IMR-90 (cell line): ENCODE measurements around the gene RPTOR. TPM values are rescaled to one million over a fixed set of nuclear protein-coding genes. Genes with fewer than 3 reads are reported as not detected.

Experiments used
- ATAC-seq: fragments of 200-7000 bp; cut with Tn5 transposase; 2 replicates; pipeline ENCODE4 v1.9.1; 2020; ENCODE audit warnings: low read depth, mild to moderate bottlenecking, moderate library complexity
- BruUV-seq: library from RNA; stranded (reverse); fragments of 400-500 nt; replicated peaks from 2 replicates; lab custom pipeline; 2021; lab: Mats Ljungman, UMichigan
- CTCF ChIA-PET: fragments of 300-600 bp; formaldehyde crosslinking; extraction: SDS; loops from one replicate; lab custom pipeline; 2021; ENCODE audit warnings: antibody characterized with exemption; lab: Yijun Ruan, JAX
- POLR2A ChIA-PET: fragments of 300-600 bp; sonication (Branson Sonifier 250); formaldehyde crosslinking; loops from one replicate; lab custom pipeline; 2022; ENCODE audit warnings: antibody characterized with exemption; ENCODE audit not compliant: unreplicated experiment; lab: Charles Lee
- DNase-seq: peaks from one replicate; pipeline ENCODE4 v3.0.0; 2013
- H2AFZ ChIP-seq: replicated peaks from 2 replicates; pipeline ENCODE3; 2013; ENCODE audit warnings: low read length, mild to moderate bottlenecking; ENCODE audit not compliant: poor library complexity
- H2AK5ac ChIP-seq: 2 replicates; pipeline ENCODE4 v1.6.1; 2013; ENCODE audit warnings: low read depth, low read length, inconsistent platforms
- H2AK9ac ChIP-seq: replicated peaks from 2 replicates; pipeline ENCODE3; 2013; ENCODE audit warnings: mild to moderate bottlenecking, low read depth, low read length, moderate library complexity; ENCODE audit not compliant: poor library complexity
- H2BK120ac ChIP-seq: 2 replicates; pipeline ENCODE4 v1.6.1; 2013; ENCODE audit warnings: low read depth, low read length, inconsistent platforms
- H2BK15ac ChIP-seq: 3 replicates; pipeline ENCODE4 v1.6.1; 2013; ENCODE audit warnings: low read depth, low read length, inconsistent platforms
- H2BK20ac ChIP-seq: 2 replicates; pipeline ENCODE4 v1.6.1; 2013; ENCODE audit warnings: low read depth, mild to moderate bottlenecking, inconsistent platforms, low read length, moderate library complexity
- H2BK5ac ChIP-seq: 2 replicates; pipeline ENCODE4 v1.6.1; 2013; ENCODE audit warnings: mild to moderate bottlenecking, low read depth, low read length, inconsistent platforms; ENCODE audit not compliant: poor library complexity, severe bottlenecking
- H3K14ac ChIP-seq: replicated peaks from 2 replicates; pipeline ENCODE4 v1.6.1; 2013; ENCODE audit warnings: low read depth, low read length, inconsistent platforms
- H3K18ac ChIP-seq: 2 replicates; pipeline ENCODE4 v1.6.1; 2013; ENCODE audit warnings: low read depth, low read length, control low read depth
- H3K23ac ChIP-seq: 2 replicates; pipeline ENCODE4 v1.6.1; 2013; ENCODE audit warnings: low read depth, low read length, inconsistent platforms
- H3K27ac ChIP-seq: 2 replicates; pipeline ENCODE4 v1.5.1; 2013; ENCODE audit warnings: mild to moderate bottlenecking, control low read depth, low read length; ENCODE audit not compliant: insufficient read depth
- H3K27me3 ChIP-seq: 2 replicates; pipeline ENCODE4 v1.6.1; 2013; ENCODE audit warnings: low read length; ENCODE audit not compliant: control insufficient read depth, insufficient read depth
- H3K36me3 ChIP-seq: 2 replicates; pipeline ENCODE4 v1.6.1; 2013; ENCODE audit warnings: low read length, mixed read lengths; ENCODE audit not compliant: control insufficient read depth, insufficient read depth
- H3K4ac ChIP-seq: 2 replicates; pipeline ENCODE4 v1.6.1; 2013; ENCODE audit warnings: low read depth, low read length, inconsistent platforms
- H3K4me1 ChIP-seq: 2 replicates; pipeline ENCODE4 v1.6.1; 2013; ENCODE audit warnings: low read length, mixed read lengths; ENCODE audit not compliant: control insufficient read depth, insufficient read depth
- H3K4me2 ChIP-seq: 2 replicates; pipeline ENCODE4 v1.6.1; 2013; ENCODE audit warnings: low read depth, mild to moderate bottlenecking, control low read depth, low read length, moderate library complexity
- H3K4me3 ChIP-seq: 2 replicates; pipeline ENCODE4 v1.5.1; 2013; ENCODE audit warnings: low read depth, mild to moderate bottlenecking, control low read depth, low read length, moderate library complexity; ENCODE audit not compliant: insufficient read depth
- H3K56ac ChIP-seq: 2 replicates; pipeline ENCODE4 v1.6.1; 2013; ENCODE audit warnings: low read length, inconsistent platforms; ENCODE audit not compliant: insufficient read depth; ENCODE audit errors: extremely low read depth
- H3K79me1 ChIP-seq, 2 experiments: 2 replicates each; pipeline ENCODE4 v1.6.1; 2013; ENCODE audit warnings: low read length in 2 of 2, inconsistent platforms in 1 of 2, low read depth in 1 of 2
- H3K9ac ChIP-seq: 2 replicates; pipeline ENCODE4 v1.6.1; 2013; ENCODE audit warnings: low read depth, low read length, control low read depth
- H3K9me1 ChIP-seq: 2 replicates; pipeline ENCODE4 v1.6.1; 2013; ENCODE audit warnings: low read length, inconsistent platforms; ENCODE audit not compliant: insufficient read depth
- H3K9me3 ChIP-seq: 2 replicates; pipeline ENCODE4 v1.6.1; 2013; ENCODE audit warnings: low read length; ENCODE audit not compliant: control insufficient read depth, insufficient read depth
- H4K20me1 ChIP-seq: 2 replicates; pipeline ENCODE4 v1.6.1; 2013; ENCODE audit warnings: low read length, inconsistent platforms; ENCODE audit not compliant: insufficient read depth
- H4K5ac ChIP-seq: 2 replicates; pipeline ENCODE4 v1.6.1; 2013; ENCODE audit warnings: mild to moderate bottlenecking, low read depth, low read length, control low read depth
- H4K8ac ChIP-seq, 2 experiments: 2 replicates each; pipeline ENCODE4 v1.6.1; 2013; ENCODE audit warnings: low read depth in 2 of 2, low read length in 2 of 2, control low read depth in 1 of 2, inconsistent platforms in 1 of 2
- H4K91ac ChIP-seq: 2 replicates; pipeline ENCODE4 v1.6.1; 2013; ENCODE audit warnings: low read depth, low read length, inconsistent platforms; ENCODE audit not compliant: insufficient read depth
- BHLHE40 ChIP-seq: fragments of 150-350 bp; IDR thresholded peaks from 2 replicates; pipeline ENCODE4 v1.6.1; 2016; ENCODE audit warnings: mild to moderate bottlenecking, low read depth, low read length
- CEBPB ChIP-seq: IDR thresholded peaks from 2 replicates; pipeline ENCODE4 v1.6.1; 2012; ENCODE audit warnings: low read depth, low read length, improper control_type of control experiment
- CHD1 ChIP-seq: IDR thresholded peaks from 2 replicates; pipeline ENCODE4 v1.6.1; 2012; ENCODE audit warnings: low read depth, low read length, improper control_type of control experiment
- FOS ChIP-seq: fragments of 150-350 bp; IDR thresholded peaks from 2 replicates; pipeline ENCODE4 v1.6.1; 2016; ENCODE audit warnings: low read depth, low read length
- MAFK ChIP-seq: IDR thresholded peaks from 2 replicates; pipeline ENCODE4 v1.6.1; 2012; ENCODE audit warnings: low read depth, low read length, improper control_type of control experiment
- MAZ ChIP-seq: IDR thresholded peaks from 2 replicates; pipeline ENCODE4 v1.6.1; 2012; ENCODE audit warnings: low read depth, mild to moderate bottlenecking, low read length, improper control_type of control experiment, moderate library complexity, borderline replicate concordance
- MXI1 ChIP-seq: IDR thresholded peaks from 2 replicates; pipeline ENCODE4 v1.6.1; 2012; ENCODE audit warnings: low read depth, mild to moderate bottlenecking, low read length, moderate library complexity, borderline replicate concordance
- NFE2L2 ChIP-seq: fragments of 150-350 bp; IDR thresholded peaks from 2 replicates; pipeline ENCODE4 v1.6.1; 2016; ENCODE audit warnings: low read depth, mild to moderate bottlenecking, low read length
- POLR2A ChIP-seq: IDR thresholded peaks from 2 replicates; pipeline ENCODE4 v1.6.1; 2012; ENCODE audit warnings: mild to moderate bottlenecking, low read depth, low read length
- RAD21 ChIP-seq: IDR thresholded peaks from 2 replicates; pipeline ENCODE4 v1.6.1; 2012; ENCODE audit warnings: low read length, improper control_type of control experiment
- RCOR1 ChIP-seq: IDR thresholded peaks from 2 replicates; pipeline ENCODE4 v1.6.1; 2012; ENCODE audit warnings: mild to moderate bottlenecking, low read length, improper control_type of control experiment; ENCODE audit not compliant: insufficient replicate concordance
- RFX5 ChIP-seq: IDR thresholded peaks from 2 replicates; pipeline ENCODE4 v1.8.0; 2012; ENCODE audit warnings: low read depth, mild to moderate bottlenecking, low read length, moderate library complexity
- SMC3 ChIP-seq: fragments of 150-350 bp; IDR thresholded peaks from 2 replicates; pipeline ENCODE4 v1.6.1; 2016; ENCODE audit warnings: low read depth, mild to moderate bottlenecking, antibody characterized with exemption, low read length, moderate library complexity
- WGBS, 2 experiments: methylation state at CpG; one replicate each; pipeline versions ENCODE4 v1.1.5 to v1.1.7; 2013; ENCODE audit warnings: missing lambda C conversion rate in 2 of 2; ENCODE audit not compliant: insufficient read length in 1 of 2; ENCODE audit errors: extremely low coverage in 2 of 2; 5-methylcytosine and 5-hydroxymethylcytosine counted together
- dilution Hi-C: fragments of 300-500 bp; cut with HindIII; formaldehyde crosslinking; loops from one replicate; pipeline ENCODE4 v1.14.3; 2018; ENCODE audit warnings: low sequenced_read_pairs; ENCODE audit not compliant: unreplicated experiment
- in situ Hi-C: fragments of 300-500 bp; cut with MboI; formaldehyde crosslinking; loops from 3 replicates; pipeline ENCODE4 v1.14.3; 2019; ENCODE audit warnings: low sequenced_read_pairs, inconsistent platforms, mixed read lengths
- intact Hi-C: fragments of 100-400 bp; cut with micrococcal nuclease; formaldehyde crosslinking; loops from 2 replicates; pipeline ENCODE4 v1.10.0; 2022
- polyA plus RNA-seq, 3 experiments: library from polyadenylated mRNA; depleted of rRNA; stranded (reverse); fragments of >200 nt; gene quantifications; 2 replicates each; pipeline ENCODE4 v1.2.3, GENCODE V29; 2012; ENCODE audit warnings: low replicate concordance in 1 of 3
- total RNA-seq: library from RNA; depleted of rRNA; stranded (reverse); fragments of >200 nt; gene quantifications from 2 replicates; pipeline ENCODE4 v1.2.3, GENCODE V29; 2012
- TF ChIP-seq, protein P1 (sequence below): fragments of 150-350 bp; IDR thresholded peaks from 2 replicates; pipeline ENCODE4 v1.6.1; 2016; ENCODE audit warnings: low read depth, mild to moderate bottlenecking, low read length, moderate library complexity, borderline replicate concordance
- TF ChIP-seq, protein P2 (sequence below): conservative IDR thresholded peaks from 2 replicates; pipeline ENCODE4 v1.5.1; 2012; ENCODE audit warnings: mild to moderate bottlenecking, low read depth, low read length, improper control_type of control experiment
- TF ChIP-seq, protein P3 (sequence below): fragments of 150-350 bp; IDR thresholded peaks from 2 replicates; pipeline ENCODE4 v1.6.1; 2017; ENCODE audit warnings: mild to moderate bottlenecking, antibody characterized with exemption, low read length, low read depth

The RPTOR gene
- total and polyA plus RNA-seq, 2 of the 4 experiments (the other 2 are of a cell fraction) = 10.8 to 14.7 TPM

DNA sequence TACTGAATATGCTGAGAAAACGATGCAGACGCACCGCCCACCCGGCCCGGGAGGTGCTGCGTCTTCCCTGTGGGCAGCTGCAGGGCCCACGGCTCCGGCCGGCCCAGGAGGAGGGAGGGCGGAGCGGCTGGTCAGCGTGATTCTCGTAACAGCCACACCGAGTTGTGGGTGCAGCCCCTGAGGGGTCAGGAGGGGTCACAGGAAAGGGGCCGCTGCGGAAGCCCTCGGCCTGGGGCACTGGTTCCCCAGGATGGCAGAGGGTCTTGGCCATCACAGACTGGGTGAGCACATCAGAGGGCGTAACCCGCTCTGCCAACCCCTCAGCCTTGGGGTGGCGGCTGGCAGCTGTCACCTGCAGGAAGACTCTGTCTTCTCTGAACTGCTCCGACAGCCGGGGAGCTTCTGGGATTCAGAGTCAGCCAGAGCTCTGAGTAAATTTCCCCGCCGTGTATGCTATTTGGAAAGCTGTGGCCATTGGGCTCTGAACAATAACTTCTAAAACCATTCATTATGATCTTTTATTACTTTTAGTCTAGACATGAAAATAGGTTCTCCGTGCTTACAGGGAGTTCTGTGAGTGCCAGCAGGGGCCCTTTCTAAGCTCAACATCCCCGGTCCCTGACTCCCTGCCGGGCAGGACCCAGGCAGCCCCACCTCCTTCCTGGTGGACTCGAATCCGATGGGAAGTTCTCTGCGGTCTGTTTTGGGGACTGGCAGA is 359.6 kb downstream of the RPTOR start:
- dilution Hi-C loops = no loop called here
- H4K5ac ChIP-seq = no peak overlapping the region
- no peak overlapping the region for H2BK20ac ChIP-seq
- H3K56ac ChIP-seq = no peak overlapping the region
- H3K4me3 ChIP-seq = no peak overlapping the region
- no peak overlapping the region for H2AFZ ChIP-seq
- H3K79me1 ChIP-seq = peaks cover 0 to 13% of the 10 kb centered on the region in 2 experiments; a peak in 3 of 4 replicates
- H3K23ac ChIP-seq = no peak overlapping the region
- H3K36me3 ChIP-seq = peaks cover 27% of the 10 kb centered on the region
- H2AK9ac ChIP-seq = no peak overlapping the region
- no peak for ATAC-seq
- TF ChIP-seq BHLHE40 (no peak), MAFK (no peak), NFE2L2 (no peak), RFX5 (no peak), CEBPB (no peak), MAZ (no peak), CHD1 (no peak), POLR2A (no peak), SMC3 (no peak), MXI1 (no peak), FOS (no peak), RAD21 (no peak), RCOR1 (no peak)
- TF ChIP-seq, protein P1, sequence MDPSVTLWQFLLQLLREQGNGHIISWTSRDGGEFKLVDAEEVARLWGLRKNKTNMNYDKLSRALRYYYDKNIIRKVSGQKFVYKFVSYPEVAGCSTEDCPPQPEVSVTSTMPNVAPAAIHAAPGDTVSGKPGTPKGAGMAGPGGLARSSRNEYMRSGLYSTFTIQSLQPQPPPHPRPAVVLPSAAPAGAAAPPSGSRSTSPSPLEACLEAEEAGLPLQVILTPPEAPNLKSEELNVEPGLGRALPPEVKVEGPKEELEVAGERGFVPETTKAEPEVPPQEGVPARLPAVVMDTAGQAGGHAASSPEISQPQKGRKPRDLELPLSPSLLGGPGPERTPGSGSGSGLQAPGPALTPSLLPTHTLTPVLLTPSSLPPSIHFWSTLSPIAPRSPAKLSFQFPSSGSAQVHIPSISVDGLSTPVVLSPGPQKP = no peak
- TF ChIP-seq, protein P2, sequence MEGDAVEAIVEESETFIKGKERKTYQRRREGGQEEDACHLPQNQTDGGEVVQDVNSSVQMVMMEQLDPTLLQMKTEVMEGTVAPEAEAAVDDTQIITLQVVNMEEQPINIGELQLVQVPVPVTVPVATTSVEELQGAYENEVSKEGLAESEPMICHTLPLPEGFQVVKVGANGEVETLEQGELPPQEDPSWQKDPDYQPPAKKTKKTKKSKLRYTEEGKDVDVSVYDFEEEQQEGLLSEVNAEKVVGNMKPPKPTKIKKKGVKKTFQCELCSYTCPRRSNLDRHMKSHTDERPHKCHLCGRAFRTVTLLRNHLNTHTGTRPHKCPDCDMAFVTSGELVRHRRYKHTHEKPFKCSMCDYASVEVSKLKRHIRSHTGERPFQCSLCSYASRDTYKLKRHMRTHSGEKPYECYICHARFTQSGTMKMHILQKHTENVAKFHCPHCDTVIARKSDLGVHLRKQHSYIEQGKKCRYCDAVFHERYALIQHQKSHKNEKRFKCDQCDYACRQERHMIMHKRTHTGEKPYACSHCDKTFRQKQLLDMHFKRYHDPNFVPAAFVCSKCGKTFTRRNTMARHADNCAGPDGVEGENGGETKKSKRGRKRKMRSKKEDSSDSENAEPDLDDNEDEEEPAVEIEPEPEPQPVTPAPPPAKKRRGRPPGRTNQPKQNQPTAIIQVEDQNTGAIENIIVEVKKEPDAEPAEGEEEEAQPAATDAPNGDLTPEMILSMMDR = no peak
- TF ChIP-seq, protein P3, sequence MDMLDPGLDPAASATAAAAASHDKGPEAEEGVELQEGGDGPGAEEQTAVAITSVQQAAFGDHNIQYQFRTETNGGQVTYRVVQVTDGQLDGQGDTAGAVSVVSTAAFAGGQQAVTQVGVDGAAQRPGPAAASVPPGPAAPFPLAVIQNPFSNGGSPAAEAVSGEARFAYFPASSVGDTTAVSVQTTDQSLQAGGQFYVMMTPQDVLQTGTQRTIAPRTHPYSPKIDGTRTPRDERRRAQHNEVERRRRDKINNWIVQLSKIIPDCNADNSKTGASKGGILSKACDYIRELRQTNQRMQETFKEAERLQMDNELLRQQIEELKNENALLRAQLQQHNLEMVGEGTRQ = no peak
- H2BK120ac ChIP-seq = no peak overlapping the region
- no peak overlapping the region for H2BK5ac ChIP-seq
- H4K91ac ChIP-seq = no peak overlapping the region
- no peak overlapping the region for H3K4ac ChIP-seq
- no peaks in the 10 kb centered on the region for H3K9me3 ChIP-seq
- ChIA-PET CTCF (no interaction called here), POLR2A (no interaction called here)
- peaks cover 9% of the 10 kb centered on the region for H3K9me1 ChIP-seq
- in situ Hi-C loops = no loop called here
- H3K27me3 ChIP-seq = no peaks in the 10 kb centered on the region
- H4K8ac ChIP-seq = no peak overlapping the region
- no peak overlapping the region for H3K27ac ChIP-seq
- DNase-seq = no peak
- WGBS, 2 experiments = 83% methylated on average over 14 of the region's 30 CpGs; no CpG with 5 or more reads in 1 of the 2 experiments
- H3K18ac ChIP-seq = no peak overlapping the region
- H2AK5ac ChIP-seq = no peak overlapping the region
- intact Hi-C loops = no loop called here
- no peaks in the 10 kb centered on the region for H3K4me1 ChIP-seq
- H3K4me2 ChIP-seq = no peak overlapping the region
- BruUV-seq = no TSS peak
- no peaks in the 10 kb centered on the region; the same call in 1 of the 2 replicates for H4K20me1 ChIP-seq
- no peak overlapping the region for H2BK15ac ChIP-seq
- H3K14ac ChIP-seq = no peak overlapping the region
- no peak overlapping the region for H3K9ac ChIP-seq
